Adrenal gland (tissue), 12 donors: ENCODE results near the gene DGAT2. TPM values are rescaled to one million over a fixed set of nuclear protein-coding genes. Genes with fewer than 3 reads are reported as not detected.
A peak's percentile ranks its signal among the peaks of the same experiment; 100 is the strongest.

Source experiments
- DNase-seq, 7 donors: peaks; one replicate each; pipeline ENCODE4 v3.0.0-alpha.2; 2019 to 2020
- H3K27ac ChIP-seq, 5 donors: fragments of 200-600 bp; sonication (generic) in 4 of 5; 1 replicate in 3 of 5; 2 replicates in 2 of 5; pipeline versions ENCODE4 v1.5.1 to v1.8.0; 2016 to 2020; ENCODE audit warnings: mild to moderate bottlenecking in 1 of 5
- H3K27me3 ChIP-seq: fragments of 200-600 bp; 2 replicates; pipeline ENCODE4 v1.8.0; 2021
- H3K36me3 ChIP-seq, 2 donors: fragments of 200-600 bp; replicated peaks in 1 of 2; 1 replicate in 1 of 2; 2 replicates in 1 of 2; pipeline versions ENCODE4 v1.5.1 to v1.8.0; 2018 to 2022
- H3K4me1 ChIP-seq, 2 donors: fragments of 200-600 bp; replicated peaks in 1 of 2; 1 replicate in 1 of 2; 2 replicates in 1 of 2; pipeline versions ENCODE4 v1.5.1 to v1.8.0; 2018 to 2021
- H3K4me3 ChIP-seq, 4 donors: fragments of 200-600 bp; sonication (generic) in 3 of 4; one replicate each; pipeline ENCODE4 v1.5.1; 2016 to 2018
- H3K9me3 ChIP-seq, 3 donors: fragments of 200-600 bp; sonication (generic) in 1 of 3; replicated peaks in 1 of 3; 1 replicate in 2 of 3; 2 replicates in 1 of 3; pipeline versions ENCODE4 v1.5.1 to v1.8.0; 2016 to 2021
- CTCF ChIP-seq, 6 experiments: fragments of 450-650 bp in 4 of 6; fragments of 200-600 bp in 2 of 6; sonication (generic) in 1 of 6; IDR thresholded peaks; 1 replicate in 5 of 6; 2 replicates in 1 of 6; pipeline versions ENCODE4 v1.5.1 to v1.8.0; 2016 to 2021; ENCODE audit warnings: antibody characterized with exemption in 6 of 6, mild to moderate bottlenecking in 2 of 6, moderate library complexity in 1 of 6
- POLR2A ChIP-seq, 2 donors: fragments of 450-650 bp; IDR thresholded peaks; one replicate each; pipeline ENCODE4 v1.6.1; 2017; ENCODE audit warnings: antibody characterized with exemption in 2 of 2, mild to moderate bottlenecking in 2 of 2, moderate library complexity in 1 of 2
- WGBS, 4 donors: extraction: QIAGEN DNeasy Blood & Tissue Kit in 2 of 4; methylation state at CpG; one replicate each; pipeline versions ENCODE4 v1.1.5 to v1.1.7; 2013 to 2017; 5-methylcytosine and 5-hydroxymethylcytosine counted together
- intact Hi-C, 2 donors: fragments of 100-400 bp; cut with DNase I; formaldehyde crosslinking; loops; one replicate each; pipeline versions ENCODE4 v1.14.1 to v1.15.0; 2022 to 2023
- polyA plus RNA-seq, 3 donors: library from polyadenylated mRNA; stranded (reverse); fragments of 200-250 nt in 2 of 3; fragments of 350-450 nt in 1 of 3; fragmentation: Illumina TruSeq in 1 of 3; extraction: RNeasy Lipid Tissue Mini Kit (QIAGEN cat#74804) in 1 of 3; gene quantifications; one replicate each; pipeline ENCODE4 v1.2.3, GENCODE V29; 2013 to 2014
- total RNA-seq, 9 donors: library from RNA; depleted of rRNA in 4 of 9; stranded (reverse); fragments of >200 nt in 4 of 9; fragments of 120-200 nt in 1 of 9; fragmentation: NEBNext Ultra II Directional in 1 of 9; extraction: Animal tissue kit (Norgen Biotek cat#: 25700) in 1 of 9; gene quantifications; one replicate each; pipeline versions ENCODE4 v1.1.0 to v1.2.4, GENCODE V29; 2013 to 2023
- donor health status: healthy with polysubstance abuse.
- donor health status: Bipolar disorder and iron deficiency.
- donor health status: DM: yes; HTN: yes; CAD: no.
- donor health status: DM: no; HTN: no; CAD: no.
- donor health status: DM: no; HTN: no; CAD: no.
- donor health status: DM: yes; HTN: yes; CAD: no.

The DGAT2 gene
- total and polyA plus RNA-seq, 12 donors: 2.1 to 79.2 (median 7.5) TPM

GRCh38 chr11:75790986-75791385, 22.4 kb downstream of the DGAT2 start:
- WGBS, 4 donors: 84 to 100% (median 85%) methylated on average over 2 of the region's 2 CpGs
- intact Hi-C loops: no loop called here
- DNase-seq: no peak

GRCh38 chr11:75792127-75792731, 23.7 kb downstream of the DGAT2 start:
- no peaks in the 10 kb centered on the region for H3K36me3 ChIP-seq
- no peaks in the 10 kb centered on the region for H3K9me3 ChIP-seq
- H3K27me3 ChIP-seq: no peaks in the 10 kb centered on the region
- intact Hi-C loops: no loop called here
- H3K4me1 ChIP-seq: no peaks in the 10 kb centered on the region
- no peak overlapping the region for H3K27ac ChIP-seq
- 87 to 95% (median 92%) methylated on average over 4 to 6 of the region's 6 CpGs for WGBS, 4 donors
- no peak overlapping the region for H3K4me3 ChIP-seq
- TF ChIP-seq POLR2A (IDR thresholded peaks at IDR 0.05): no peak
- TF ChIP-seq CTCF (IDR thresholded peaks at IDR 0.05): no peak
- DNase-seq: no peak

More at GRCh38 chr11:75790986-75791385, 22.4 kb downstream of the DGAT2 start:
- Histone ChIP-seq H3K4me1 (no peaks in the 10 kb centered on the region), H3K9me3 (no peaks in the 10 kb centered on the region), H3K4me3 (no peak overlapping the region), H3K36me3 (no peaks in the 10 kb centered on the region), H3K27ac (no peak overlapping the region), H3K27me3 (no peaks in the 10 kb centered on the region)
- TF ChIP-seq CTCF (IDR thresholded peaks at IDR 0.05): no peak
- no peak for TF ChIP-seq POLR2A (IDR thresholded peaks at IDR 0.05)

GRCh38 chr11:75792997-75793800, 24.6 kb downstream of the DGAT2 start:
- H3K4me1 ChIP-seq: no peaks in the 10 kb centered on the region
- DNase-seq: no peak
- no peaks in the 10 kb centered on the region for H3K9me3 ChIP-seq
- WGBS, 4 donors: 80 to 91% (median 87%) methylated on average over 9 to 12 of the region's 12 CpGs
- H3K36me3 ChIP-seq: no peaks in the 10 kb centered on the region
- intact Hi-C loops: no loop called here
- H3K27ac ChIP-seq: no peak overlapping the region
- TF ChIP-seq POLR2A (IDR thresholded peaks at IDR 0.05): no peak
- TF ChIP-seq CTCF (IDR thresholded peaks at IDR 0.05): no peak
- no peaks in the 10 kb centered on the region for H3K27me3 ChIP-seq
- H3K4me3 ChIP-seq: no peak overlapping the region

- 42 to 60% (median 52%) methylated on average over 2 of the region's 2 CpGs for WGBS, 4 donors
- Histone ChIP-seq H3K36me3 (no peaks in the 10 kb centered on the region), H3K9me3 (no peaks in the 10 kb centered on the region), H3K27me3 (no peaks in the 10 kb centered on the region), H3K4me3 (no peak overlapping the region), H3K27ac (no peak overlapping the region), H3K4me1 (no peaks in the 10 kb centered on the region)
- DNase-seq: peak in 4 of 7 donors; percentile 29 to 43 (median 37)
- TF ChIP-seq POLR2A (IDR thresholded peaks at IDR 0.05) (no peak), CTCF (IDR thresholded peaks at IDR 0.05) (no peak)
- intact Hi-C loops: no loop called here
Observed at GRCh38 chr11:75793966-75794365, 25.4 kb downstream of the DGAT2 start.
